NT2/D1 (cell line): Measurements from ENCODE around the gene GPR176.

Experiments used
- YY1 ChIP-seq: IDR thresholded peaks from 2 replicates; pipeline ENCODE4 v1.6.1; 2011; ENCODE audit not compliant: insufficient read length, insufficient read depth
- ZNF274 ChIP-seq: IDR thresholded peaks from 2 replicates; pipeline ENCODE4 v1.6.1; 2011; ENCODE audit warnings: mild to moderate bottlenecking, low read depth, low read length

DNA sequence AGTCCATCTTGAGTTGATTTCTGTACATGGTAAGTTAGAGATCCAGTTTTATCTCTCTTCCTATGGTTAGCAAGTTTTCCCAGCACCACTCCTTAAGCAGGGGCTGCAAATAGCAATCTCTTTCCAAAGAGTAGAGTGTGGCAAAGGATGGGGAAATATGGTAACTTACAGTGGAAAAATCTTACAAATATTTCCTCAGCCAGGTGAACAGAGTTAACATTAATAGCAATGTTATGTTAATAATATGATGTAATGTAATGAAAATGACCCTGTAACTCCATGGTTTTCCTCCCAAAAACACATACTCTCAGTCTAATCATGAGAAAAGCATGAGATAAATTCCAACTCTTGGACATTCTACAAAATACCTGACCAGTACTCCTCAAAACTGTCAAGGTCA, 167.8 kb downstream of the GPR176 start:
- TF ChIP-seq ZNF274 (no peak), YY1 (no peak)
